Calu3 (cell line): ENCODE results near the gene WDFY3. TPM values are rescaled to one million over a fixed set of nuclear protein-coding genes. Genes with fewer than 3 reads are reported as not detected.

Experiments
- BruUV-seq: library from RNA; stranded (reverse); fragments of 400-500 nt; replicated peaks from 2 replicates; lab custom pipeline; 2021; lab: Mats Ljungman, UMichigan
- CTCF ChIA-PET: fragments of 300-600 bp; sonication (Branson Sonifier 250); formaldehyde crosslinking; loops from one replicate; lab custom pipeline; 2022; ENCODE audit warnings: antibody characterized with exemption; lab: Charles Lee
- DNase-seq: peaks from one replicate; pipeline ENCODE4 v3.0.0; 2022
- H3K27ac Mint-ChIP-seq: one replicate; pipeline ENCODE4 v1.8.0; 2022; ENCODE audit warnings: mixed read lengths; ENCODE audit not compliant: unreplicated experiment
- H3K27me3 Mint-ChIP-seq: one replicate; pipeline ENCODE4 v1.8.0; 2022; ENCODE audit warnings: mixed read lengths; ENCODE audit not compliant: unreplicated experiment
- H3K36me3 Mint-ChIP-seq: one replicate; pipeline ENCODE4 v1.8.0; 2022; ENCODE audit warnings: mild to moderate bottlenecking, moderate library complexity, mixed read lengths; ENCODE audit not compliant: insufficient read depth, unreplicated experiment
- H3K4me1 Mint-ChIP-seq: one replicate; pipeline ENCODE4 v1.8.0; 2022; ENCODE audit warnings: mild to moderate bottlenecking, low read depth, mixed read lengths; ENCODE audit not compliant: unreplicated experiment
- H3K4me3 Mint-ChIP-seq: one replicate; pipeline ENCODE4 v1.8.0; 2022; ENCODE audit warnings: mild to moderate bottlenecking, low read depth, moderate library complexity, mixed read lengths; ENCODE audit not compliant: unreplicated experiment
- H3K9me3 Mint-ChIP-seq: one replicate; pipeline ENCODE4 v1.8.0; 2022; ENCODE audit warnings: low read depth, mixed read lengths; ENCODE audit not compliant: unreplicated experiment
- intact Hi-C: fragments of 100-400 bp; cut with micrococcal nuclease; formaldehyde crosslinking; loops from one replicate; pipeline ENCODE4 v1.10.0; 2022; ENCODE audit not compliant: unreplicated experiment
- total RNA-seq: library from RNA; stranded (reverse); gene quantifications from 2 replicates; pipeline ENCODE4 v1.2.3, GENCODE V29; 2022
- TF ChIP-seq, protein P1 (sequence below): fragments of 200-600 bp; IDR thresholded peaks from one replicate; pipeline ENCODE4 v1.8.0; 2022; ENCODE audit warnings: antibody characterized with exemption; ENCODE audit not compliant: unreplicated experiment

Gene WDFY3
- total RNA-seq, 1 experiment from 2014 or later: 31.5 TPM

- CTCF ChIA-PET: no interaction called here
- peaks cover 11% of the 10 kb centered on the region for H3K4me1 Mint-ChIP-seq
- H3K9me3 Mint-ChIP-seq: no peaks in the 10 kb centered on the region
- no peaks in the 10 kb centered on the region for H3K27me3 Mint-ChIP-seq
- DNase-seq: no peak
- H3K36me3 Mint-ChIP-seq: peaks cover 6% of the 10 kb centered on the region
- BruUV-seq: no TSS peak
- intact Hi-C loops: no loop called here
- H3K27ac Mint-ChIP-seq: no peak overlapping the region
- TF ChIP-seq, protein P1, sequence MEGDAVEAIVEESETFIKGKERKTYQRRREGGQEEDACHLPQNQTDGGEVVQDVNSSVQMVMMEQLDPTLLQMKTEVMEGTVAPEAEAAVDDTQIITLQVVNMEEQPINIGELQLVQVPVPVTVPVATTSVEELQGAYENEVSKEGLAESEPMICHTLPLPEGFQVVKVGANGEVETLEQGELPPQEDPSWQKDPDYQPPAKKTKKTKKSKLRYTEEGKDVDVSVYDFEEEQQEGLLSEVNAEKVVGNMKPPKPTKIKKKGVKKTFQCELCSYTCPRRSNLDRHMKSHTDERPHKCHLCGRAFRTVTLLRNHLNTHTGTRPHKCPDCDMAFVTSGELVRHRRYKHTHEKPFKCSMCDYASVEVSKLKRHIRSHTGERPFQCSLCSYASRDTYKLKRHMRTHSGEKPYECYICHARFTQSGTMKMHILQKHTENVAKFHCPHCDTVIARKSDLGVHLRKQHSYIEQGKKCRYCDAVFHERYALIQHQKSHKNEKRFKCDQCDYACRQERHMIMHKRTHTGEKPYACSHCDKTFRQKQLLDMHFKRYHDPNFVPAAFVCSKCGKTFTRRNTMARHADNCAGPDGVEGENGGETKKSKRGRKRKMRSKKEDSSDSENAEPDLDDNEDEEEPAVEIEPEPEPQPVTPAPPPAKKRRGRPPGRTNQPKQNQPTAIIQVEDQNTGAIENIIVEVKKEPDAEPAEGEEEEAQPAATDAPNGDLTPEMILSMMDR: no peak
- no peak overlapping the region for H3K4me3 Mint-ChIP-seq
Measured at GRCh38 chr4:84913176-84913575, 53.3 kb downstream of the WDFY3 start.

- BruUV-seq: no TSS peak
- DNase-seq: no peak
- intact Hi-C loops: no loop called here
- TF ChIP-seq, protein P1: no peak
- Mint-ChIP-seq H3K27ac (no peak overlapping the region), H3K9me3 (no peaks in the 10 kb centered on the region), H3K27me3 (no peaks in the 10 kb centered on the region), H3K4me3 (no peak overlapping the region), H3K4me1 (peaks cover 11% of the 10 kb centered on the region), H3K36me3 (peaks cover 6% of the 10 kb centered on the region)
- CTCF ChIA-PET: no interaction called here
Measured at GRCh38 chr4:84912741-84913140, 53.7 kb downstream of the WDFY3 start.

DNA sequence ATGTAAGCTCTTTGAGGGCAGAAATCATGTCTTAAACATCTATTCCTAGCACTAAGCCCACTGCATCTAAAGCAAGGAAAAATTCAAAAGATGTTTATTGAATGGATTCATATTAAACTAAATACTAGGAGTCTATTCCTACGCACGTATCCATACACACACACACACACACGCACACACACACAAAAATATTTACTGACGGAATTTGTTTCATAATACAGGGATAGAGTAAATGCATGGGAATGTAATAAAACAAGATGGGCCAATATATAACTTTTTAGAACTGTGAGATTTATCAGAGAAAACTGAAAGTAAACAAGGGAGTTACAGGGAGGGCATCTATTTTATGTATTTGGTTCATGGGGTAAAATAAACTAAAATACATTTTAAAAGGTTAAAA is 57.6 kb downstream of the WDFY3 start:
- DNase-seq: no peak
- no TSS peak for BruUV-seq
- Mint-ChIP-seq H3K9me3 (no peaks in the 10 kb centered on the region), H3K27me3 (no peaks in the 10 kb centered on the region), H3K36me3 (peaks cover 2% of the 10 kb centered on the region), H3K27ac (no peak overlapping the region), H3K4me3 (no peak overlapping the region), H3K4me1 (peaks cover 8% of the 10 kb centered on the region)
- TF ChIP-seq, protein P1: no peak
- CTCF ChIA-PET: no interaction called here
- intact Hi-C loops: no loop called here

DNA sequence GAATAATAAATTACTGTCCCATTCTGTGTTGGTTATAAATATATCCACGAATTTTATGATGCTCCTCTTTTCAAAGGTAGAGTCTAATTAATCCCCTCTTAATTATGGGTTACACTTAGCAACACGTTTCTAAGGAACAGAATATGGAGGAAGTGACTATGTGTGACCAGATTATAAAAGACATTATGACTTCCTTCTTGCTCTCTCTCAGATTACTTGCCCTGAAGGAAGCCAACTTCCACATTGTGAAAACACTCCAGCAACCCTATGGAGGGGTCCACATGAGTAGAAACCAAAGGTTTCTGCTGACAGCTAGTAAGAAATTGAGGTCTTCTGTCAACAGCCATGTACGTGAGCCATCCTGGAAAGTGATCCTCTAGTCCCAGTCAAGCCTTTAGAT is 59.3 kb downstream of the WDFY3 start:
- Mint-ChIP-seq H3K4me1 (no peaks in the 10 kb centered on the region), H3K27me3 (no peaks in the 10 kb centered on the region), H3K4me3 (no peak overlapping the region), H3K36me3 (no peaks in the 10 kb centered on the region), H3K9me3 (no peaks in the 10 kb centered on the region), H3K27ac (no peak overlapping the region)
- BruUV-seq: no TSS peak
- TF ChIP-seq, protein P1: no peak
- intact Hi-C loops: no loop called here
- no peak for DNase-seq
- CTCF ChIA-PET: interaction anchor here (0.6 kb wide), 1 partner anchor 17 kb away, joined by 3 read pairs; no protein-coding TSS in a partner anchor
